HEK293 (cell line): Measurements from ENCODE around the gene ADRB1.

Experiments
- MEIS1 ChIP-seq: sonication (generic); formaldehyde crosslinking; IDR thresholded peaks from 2 replicates; pipeline ENCODE4 v1.8.1; 2022; ENCODE audit warnings: missing genetic modification reagents, mild to moderate bottlenecking, borderline replicate concordance
- ZBTB7A ChIP-seq: fragments of 450-650 bp; formaldehyde crosslinking; IDR thresholded peaks from 2 replicates; pipeline ENCODE4 v1.5.1; 2016; ENCODE audit warnings: low read depth, missing biosample characterization, missing genetic modification characterization
- ZBTB8A ChIP-seq: fragments of 450-650 bp; formaldehyde crosslinking; IDR thresholded peaks from 2 replicates; pipeline ENCODE4 v1.5.1; 2016; ENCODE audit warnings: missing biosample characterization, missing genetic modification characterization
- ZNF202 ChIP-seq: fragments of 450-650 bp; formaldehyde crosslinking; IDR thresholded peaks from 2 replicates; pipeline ENCODE4 v1.5.1; 2016; ENCODE audit warnings: missing biosample characterization, missing genetic modification characterization, borderline replicate concordance
- ZNF24 ChIP-seq: fragments of 450-650 bp; formaldehyde crosslinking; IDR thresholded peaks from 2 replicates; pipeline ENCODE4 v1.5.1; 2016; ENCODE audit warnings: missing biosample characterization, missing genetic modification characterization
- ZNF341 ChIP-seq: fragments of 450-650 bp; formaldehyde crosslinking; IDR thresholded peaks from 2 replicates; pipeline ENCODE4; 2016; ENCODE audit warnings: low read depth, missing biosample characterization, missing genetic modification characterization
- ZNF404 ChIP-seq: fragments of 450-650 bp; formaldehyde crosslinking; IDR thresholded peaks from 2 replicates; pipeline ENCODE4 v1.5.1; 2017; ENCODE audit warnings: missing biosample characterization, missing genetic modification characterization

- TF ChIP-seq MEIS1 (CRISPR knock-in tag) (no peak), ZNF202 (tag by site-specific recombination) (no peak), ZNF341 (tag by site-specific recombination) (no peak), ZBTB8A (tag by site-specific recombination) (no peak), ZNF404 (no peak), ZBTB7A (tag by site-specific recombination) (no peak), ZNF24 (tag by site-specific recombination) (no peak)
Observed at GRCh38 chr10:114057855-114058254, 14.2 kb downstream of the ADRB1 start.
